ENCODE measurements around the gene EPB41L3. TPM values are rescaled to one million over a fixed set of nuclear protein-coding genes. Genes with fewer than 3 reads are reported as not detected.

The EPB41L3 gene
- total RNA-seq, 5 donors from 2014 or later (not counting 1 experiment from before 2014, with no cell fraction given): 0.41 to 3.8 (median 3.6) TPM

GRCh38 chr18:5449858-5450509 lies 93.8 kb downstream of the EPB41L3 start:
- peaks cover 0 to 22% of the 10 kb centered on the region in 2 donors for H3K27me3 Mint-ChIP-seq
- H3K4me3 Mint-ChIP-seq: no peak overlapping the region
- no peak overlapping the region for H3K4me3 ChIP-seq (ENCODE audit: control insufficient read depth in 1 of 2, extremely low read depth in 1 of 2, low read length in 1 of 2)
- H3K36me3 ChIP-seq (ENCODE audit: control insufficient read depth in 2 of 2, extremely low read depth in 1 of 2, insufficient read depth in 1 of 2, low read length in 1 of 2): no peaks in the 10 kb centered on the region
- no peak overlapping the region for H3K27ac ChIP-seq (ENCODE audit: low read length)
- CTCF ChIA-PET: no interaction called here
- H3K4me1 Mint-ChIP-seq: peaks cover 0 to 2% (median 0%) of the 10 kb centered on the region in 3 donors
- ATAC-seq (replicated peaks in 1 of 4) (no peak), DNase-seq (no peak)
- WGBS (ENCODE audit: insufficient coverage): no CpG with 5 or more reads among the region's 4 CpGs
- POLR2A ChIA-PET: no interaction called here
- H3K27me3 ChIP-seq (replicated peaks in 1 of 2; ENCODE audit: control insufficient read depth in 2 of 2, extremely low read depth in 1 of 2, insufficient read depth in 2 of 2, low read length in 1 of 2): peaks cover 0 to 3% of the 10 kb centered on the region in 2 experiments
- no peaks in the 10 kb centered on the region for H3K9me3 Mint-ChIP-seq
- H3K36me3 Mint-ChIP-seq: no peaks in the 10 kb centered on the region
- no peaks in the 10 kb centered on the region for H3K9me3 ChIP-seq
- no peak overlapping the region for H3K27ac Mint-ChIP-seq
- no peaks in the 10 kb centered on the region for H3K4me1 ChIP-seq (ENCODE audit: control insufficient read depth in 1 of 2, extremely low read depth in 1 of 2, insufficient read depth in 2 of 2, low read length in 2 of 2)

DNA sequence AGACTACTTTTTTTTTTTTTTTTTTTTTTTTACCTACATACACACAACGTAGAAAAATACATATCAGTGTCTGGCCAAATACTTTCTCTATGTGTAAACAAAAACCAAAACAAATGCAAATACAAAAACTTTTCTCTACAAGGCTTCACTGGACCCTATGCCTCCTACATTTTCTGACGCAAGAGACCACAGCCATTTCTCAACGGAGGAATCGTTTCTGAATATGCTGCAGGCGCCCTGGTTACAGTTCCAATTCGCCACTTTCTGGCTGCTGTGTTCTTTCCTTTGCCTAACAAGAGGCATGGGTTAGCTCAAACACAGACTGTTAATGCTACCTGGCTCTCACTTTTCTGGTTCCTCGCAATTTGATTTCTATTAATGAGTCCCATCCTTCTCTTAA lies 96.4 kb downstream of the EPB41L3 start:
- Histone ChIP-seq H3K27ac (ENCODE audit: low read length) (no peak overlapping the region), H3K36me3 (ENCODE audit: control insufficient read depth in 2 of 2, extremely low read depth in 1 of 2, insufficient read depth in 1 of 2, low read length in 1 of 2) (no peaks in the 10 kb centered on the region), H3K4me3 (ENCODE audit: control insufficient read depth in 1 of 2, extremely low read depth in 1 of 2, low read length in 1 of 2) (no peak overlapping the region), H3K4me1 (ENCODE audit: control insufficient read depth in 1 of 2, extremely low read depth in 1 of 2, insufficient read depth in 2 of 2, low read length in 2 of 2) (no peaks in the 10 kb centered on the region), H3K9me3 (no peaks in the 10 kb centered on the region), H3K27me3 (replicated peaks in 1 of 2; ENCODE audit: control insufficient read depth in 2 of 2, extremely low read depth in 1 of 2, insufficient read depth in 2 of 2, low read length in 1 of 2) (peaks cover 0 to 3% of the 10 kb centered on the region in 2 experiments)
- ATAC-seq (replicated peaks in 1 of 4) (no peak), DNase-seq (no peak)
- peaks cover 0 to 17% of the 10 kb centered on the region in 2 donors for H3K27me3 Mint-ChIP-seq
- ChIA-PET POLR2A (no interaction called here), CTCF (interaction anchor here (0.6 to 0.9 kb wide), 3 partner anchors 15 to 104 kb away, joined by 3 to 7 read pairs (median 5); no protein-coding TSS in a partner anchor)
- no peak overlapping the region for H3K27ac Mint-ChIP-seq
- no peak overlapping the region for H3K4me3 Mint-ChIP-seq
- no peaks in the 10 kb centered on the region for H3K9me3 Mint-ChIP-seq
- H3K4me1 Mint-ChIP-seq: peaks cover 0 to 2% (median 0%) of the 10 kb centered on the region in 3 donors
- no peaks in the 10 kb centered on the region for H3K36me3 Mint-ChIP-seq
- WGBS (ENCODE audit: insufficient coverage): 85% methylated on average over 7 of the region's 7 CpGs

DNA sequence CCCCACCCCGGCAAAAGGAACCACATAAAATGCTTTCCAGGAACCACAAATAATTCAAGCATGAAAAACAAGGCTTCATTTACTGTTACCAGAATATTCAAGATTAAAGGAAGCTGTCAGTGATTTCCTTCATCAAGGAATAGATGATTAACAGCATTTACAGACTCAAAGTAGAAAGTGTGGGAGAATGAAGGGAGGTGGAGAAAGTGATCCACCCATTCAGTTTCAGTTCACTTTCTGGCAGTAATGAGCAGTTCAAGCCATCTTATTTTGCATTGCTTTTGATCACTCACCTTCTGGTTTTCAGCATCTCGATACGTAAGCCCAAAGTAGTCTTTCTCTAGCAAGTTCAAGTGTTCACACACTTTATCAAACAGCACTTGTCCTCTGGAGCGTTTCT lies 99.0 kb downstream of the EPB41L3 start:
- Mint-ChIP-seq H3K27ac (no peak overlapping the region), H3K9me3 (no peaks in the 10 kb centered on the region), H3K4me3 (no peak overlapping the region), H3K27me3 (peaks cover 0 to 8% of the 10 kb centered on the region in 2 donors), H3K36me3 (no peaks in the 10 kb centered on the region), H3K4me1 (peaks cover 0 to 2% (median 0%) of the 10 kb centered on the region in 3 donors)
- H3K27ac ChIP-seq (ENCODE audit: low read length): no peak overlapping the region
- no peak overlapping the region for H3K4me3 ChIP-seq (ENCODE audit: control insufficient read depth in 1 of 2, extremely low read depth in 1 of 2, low read length in 1 of 2)
- H3K36me3 ChIP-seq (ENCODE audit: control insufficient read depth in 2 of 2, extremely low read depth in 1 of 2, insufficient read depth in 1 of 2, low read length in 1 of 2): no peaks in the 10 kb centered on the region
- 22% methylated on average over 3 of the region's 4 CpGs for WGBS (ENCODE audit: insufficient coverage)
- no peak for ATAC-seq (replicated peaks in 1 of 4)
- no peaks in the 10 kb centered on the region for H3K9me3 ChIP-seq
- H3K4me1 ChIP-seq (ENCODE audit: control insufficient read depth in 1 of 2, extremely low read depth in 1 of 2, insufficient read depth in 2 of 2, low read length in 2 of 2): no peaks in the 10 kb centered on the region
- CTCF ChIA-PET: no interaction called here
- DNase-seq: no peak
- H3K27me3 ChIP-seq (replicated peaks in 1 of 2; ENCODE audit: control insufficient read depth in 2 of 2, extremely low read depth in 1 of 2, insufficient read depth in 2 of 2, low read length in 1 of 2): no peaks in the 10 kb centered on the region
- POLR2A ChIA-PET: no interaction called here

- no peaks in the 10 kb centered on the region for H3K36me3 Mint-ChIP-seq
These were observed 99.5 kb downstream of the EPB41L3 start for GRCh38 chr18:5444269-5444668.

GRCh38 chr18:5439986-5440696 lies 103.7 kb downstream of the EPB41L3 start:
- WGBS (ENCODE audit: insufficient coverage): no CpG with 5 or more reads among the region's 3 CpGs
- Histone ChIP-seq H3K27me3 (replicated peaks in 1 of 2; ENCODE audit: control insufficient read depth in 2 of 2, extremely low read depth in 1 of 2, insufficient read depth in 2 of 2, low read length in 1 of 2) (no peaks in the 10 kb centered on the region), H3K9me3 (no peaks in the 10 kb centered on the region), H3K27ac (ENCODE audit: low read length) (no peak overlapping the region), H3K4me1 (ENCODE audit: control insufficient read depth in 1 of 2, extremely low read depth in 1 of 2, insufficient read depth in 2 of 2, low read length in 2 of 2) (no peaks in the 10 kb centered on the region), H3K4me3 (ENCODE audit: control insufficient read depth in 1 of 2, extremely low read depth in 1 of 2, low read length in 1 of 2) (no peak overlapping the region), H3K36me3 (ENCODE audit: control insufficient read depth in 2 of 2, extremely low read depth in 1 of 2, insufficient read depth in 1 of 2, low read length in 1 of 2) (no peaks in the 10 kb centered on the region)
- H3K36me3 Mint-ChIP-seq: no peaks in the 10 kb centered on the region
- H3K4me1 Mint-ChIP-seq: peaks cover 0 to 2% (median 0%) of the 10 kb centered on the region in 3 donors
- POLR2A ChIA-PET: interaction anchor here in 1 of 2 donors (0.6 kb wide), 1 partner anchor 10 kb away, joined by 6 read pairs; no protein-coding TSS in a partner anchor
- H3K9me3 Mint-ChIP-seq: no peaks in the 10 kb centered on the region
- DNase-seq (no peak), ATAC-seq (replicated peaks in 1 of 4) (no peak)
- no peak overlapping the region for H3K27ac Mint-ChIP-seq
- CTCF ChIA-PET: interaction anchor here in 1 of 2 donors (1.0 kb wide), 1 partner anchor 11 kb away, joined by 3 read pairs; no protein-coding TSS in a partner anchor
- no peaks in the 10 kb centered on the region for H3K27me3 Mint-ChIP-seq
- H3K4me3 Mint-ChIP-seq: no peak overlapping the region

More at GRCh38 chr18:5444269-5444668, 99.5 kb downstream of the EPB41L3 start:
- Mint-ChIP-seq H3K4me1 (peaks cover 0 to 2% (median 0%) of the 10 kb centered on the region in 3 donors), H3K9me3 (no peaks in the 10 kb centered on the region), H3K4me3 (no peak overlapping the region), H3K27ac (no peak overlapping the region), H3K27me3 (peaks cover 0 to 8% of the 10 kb centered on the region in 2 donors)
- no peaks in the 10 kb centered on the region for H3K27me3 ChIP-seq (replicated peaks in 1 of 2; ENCODE audit: control insufficient read depth in 2 of 2, extremely low read depth in 1 of 2, insufficient read depth in 2 of 2, low read length in 1 of 2)
- no CpG with 5 or more reads among the region's 3 CpGs for WGBS (ENCODE audit: insufficient coverage)
- ChIA-PET CTCF (no interaction called here), POLR2A (no interaction called here)
- ATAC-seq (replicated peaks in 1 of 4): no peak
- H3K4me3 ChIP-seq (ENCODE audit: control insufficient read depth in 1 of 2, extremely low read depth in 1 of 2, low read length in 1 of 2): no peak overlapping the region
- H3K36me3 ChIP-seq (ENCODE audit: control insufficient read depth in 2 of 2, extremely low read depth in 1 of 2, insufficient read depth in 1 of 2, low read length in 1 of 2): no peaks in the 10 kb centered on the region
- no peaks in the 10 kb centered on the region for H3K4me1 ChIP-seq (ENCODE audit: control insufficient read depth in 1 of 2, extremely low read depth in 1 of 2, insufficient read depth in 2 of 2, low read length in 2 of 2)
- no peaks in the 10 kb centered on the region for H3K9me3 ChIP-seq
- DNase-seq: no peak
- no peak overlapping the region for H3K27ac ChIP-seq (ENCODE audit: low read length)

DNA sequence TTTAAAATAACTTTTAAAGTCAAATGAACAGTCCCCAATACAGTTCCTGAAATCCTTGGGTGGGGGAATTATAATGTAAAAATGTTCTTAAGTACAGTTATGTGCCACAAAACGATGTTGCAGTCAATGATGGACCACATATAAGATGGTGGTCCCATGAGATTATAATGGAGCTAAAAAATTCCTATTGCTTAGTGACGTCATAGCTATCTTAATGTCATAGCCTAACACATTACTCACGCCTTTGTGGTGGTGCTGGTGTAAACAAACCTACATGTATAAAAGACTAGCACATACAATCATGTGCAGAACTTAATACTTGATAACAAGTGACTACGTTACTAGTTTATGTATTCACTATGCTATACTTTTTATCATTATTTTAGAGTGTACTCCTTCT lies 109.4 kb downstream of the EPB41L3 start:
- Histone ChIP-seq H3K4me1 (ENCODE audit: control insufficient read depth in 1 of 2, extremely low read depth in 1 of 2, insufficient read depth in 2 of 2, low read length in 2 of 2) (no peaks in the 10 kb centered on the region), H3K9me3 (no peaks in the 10 kb centered on the region), H3K27ac (ENCODE audit: low read length) (no peak overlapping the region), H3K4me3 (ENCODE audit: control insufficient read depth in 1 of 2, extremely low read depth in 1 of 2, low read length in 1 of 2) (no peak overlapping the region), H3K36me3 (ENCODE audit: control insufficient read depth in 2 of 2, extremely low read depth in 1 of 2, insufficient read depth in 1 of 2, low read length in 1 of 2) (no peaks in the 10 kb centered on the region), H3K27me3 (replicated peaks in 1 of 2; ENCODE audit: control insufficient read depth in 2 of 2, extremely low read depth in 1 of 2, insufficient read depth in 2 of 2, low read length in 1 of 2) (no peaks in the 10 kb centered on the region)
- Mint-ChIP-seq H3K4me1 (no peaks in the 10 kb centered on the region), H3K27ac (no peak overlapping the region), H3K9me3 (no peaks in the 10 kb centered on the region), H3K4me3 (no peak overlapping the region), H3K36me3 (no peaks in the 10 kb centered on the region), H3K27me3 (peaks cover 0 to 3% of the 10 kb centered on the region in 2 donors)
- DNase-seq (no peak), ATAC-seq (replicated peaks in 1 of 4) (no peak)
- no CpG with 5 or more reads among the region's 4 CpGs for WGBS (ENCODE audit: insufficient coverage)
- CTCF ChIA-PET: no interaction called here
- POLR2A ChIA-PET: no interaction called here

Data from T-cell (primary cell).